Cardiac fibroblast (primary cell): ENCODE measurements around the gene HS6ST3.

Experiments used
- DNase-seq, 2 donors: peaks; one replicate each; pipeline versions ENCODE4 v3.0.0 to v3.0.0-alpha.2; 2010; ENCODE audit warnings: low read depth in 2 of 2
- H3K4me3 ChIP-seq, 2 donors: replicated peaks in 1 of 2; 1 replicate in 1 of 2; 2 replicates in 1 of 2; pipeline ENCODE4 v1.5.1; 2011; ENCODE audit warnings: low read depth in 2 of 2, low read length in 2 of 2, mild to moderate bottlenecking in 2 of 2, moderate library complexity in 1 of 2
- TF ChIP-seq, protein P1 (sequence below): IDR thresholded peaks from one replicate; pipeline ENCODE4 v1.5.1; 2011; ENCODE audit warnings: low read depth, mild to moderate bottlenecking, low read length, inconsistent platforms

Gene HS6ST3

DNA sequence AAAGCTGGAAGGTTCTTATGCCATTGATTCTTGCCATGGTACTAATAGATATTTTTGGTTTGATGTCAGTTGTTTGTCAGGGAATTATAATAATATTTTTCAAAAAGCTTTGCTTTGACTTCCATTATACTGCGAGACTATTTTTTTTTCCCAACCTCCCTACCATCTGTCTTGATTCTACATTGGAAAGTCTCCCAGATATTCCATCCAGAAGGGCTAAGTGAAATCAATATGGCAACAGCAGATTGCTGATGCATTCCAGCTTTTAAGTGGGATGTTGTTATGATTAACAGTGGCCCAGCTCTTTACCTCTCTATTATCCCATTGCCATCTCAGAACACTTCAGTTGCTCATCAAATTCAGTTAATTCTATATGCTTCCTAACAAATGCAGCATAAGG is 657.0 kb downstream of the HS6ST3 start:
- DNase-seq = no peak
- no peak overlapping the region for H3K4me3 ChIP-seq
- TF ChIP-seq, protein P1, sequence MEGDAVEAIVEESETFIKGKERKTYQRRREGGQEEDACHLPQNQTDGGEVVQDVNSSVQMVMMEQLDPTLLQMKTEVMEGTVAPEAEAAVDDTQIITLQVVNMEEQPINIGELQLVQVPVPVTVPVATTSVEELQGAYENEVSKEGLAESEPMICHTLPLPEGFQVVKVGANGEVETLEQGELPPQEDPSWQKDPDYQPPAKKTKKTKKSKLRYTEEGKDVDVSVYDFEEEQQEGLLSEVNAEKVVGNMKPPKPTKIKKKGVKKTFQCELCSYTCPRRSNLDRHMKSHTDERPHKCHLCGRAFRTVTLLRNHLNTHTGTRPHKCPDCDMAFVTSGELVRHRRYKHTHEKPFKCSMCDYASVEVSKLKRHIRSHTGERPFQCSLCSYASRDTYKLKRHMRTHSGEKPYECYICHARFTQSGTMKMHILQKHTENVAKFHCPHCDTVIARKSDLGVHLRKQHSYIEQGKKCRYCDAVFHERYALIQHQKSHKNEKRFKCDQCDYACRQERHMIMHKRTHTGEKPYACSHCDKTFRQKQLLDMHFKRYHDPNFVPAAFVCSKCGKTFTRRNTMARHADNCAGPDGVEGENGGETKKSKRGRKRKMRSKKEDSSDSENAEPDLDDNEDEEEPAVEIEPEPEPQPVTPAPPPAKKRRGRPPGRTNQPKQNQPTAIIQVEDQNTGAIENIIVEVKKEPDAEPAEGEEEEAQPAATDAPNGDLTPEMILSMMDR = no peak

DNA sequence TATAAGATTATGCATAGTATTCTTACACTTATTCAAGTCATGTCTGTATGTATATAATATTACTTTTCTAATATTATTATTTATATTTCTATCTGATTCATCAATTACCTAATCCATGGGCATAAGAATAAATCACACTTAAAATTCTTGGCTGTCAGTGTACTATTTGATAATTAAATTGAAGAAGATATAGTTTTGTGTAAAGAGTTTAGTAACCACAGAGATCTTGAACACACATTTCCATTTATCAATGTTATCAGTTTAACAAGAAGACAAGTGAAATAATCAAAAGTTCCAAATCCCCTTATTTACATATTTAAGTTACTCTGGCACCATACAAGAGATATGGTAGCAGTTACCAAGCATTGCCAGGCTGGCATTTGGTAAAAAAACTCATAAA is 659.9 kb downstream of the HS6ST3 start:
- H3K4me3 ChIP-seq = no peak overlapping the region
- TF ChIP-seq, protein P1 = no peak
- no peak for DNase-seq

DNA sequence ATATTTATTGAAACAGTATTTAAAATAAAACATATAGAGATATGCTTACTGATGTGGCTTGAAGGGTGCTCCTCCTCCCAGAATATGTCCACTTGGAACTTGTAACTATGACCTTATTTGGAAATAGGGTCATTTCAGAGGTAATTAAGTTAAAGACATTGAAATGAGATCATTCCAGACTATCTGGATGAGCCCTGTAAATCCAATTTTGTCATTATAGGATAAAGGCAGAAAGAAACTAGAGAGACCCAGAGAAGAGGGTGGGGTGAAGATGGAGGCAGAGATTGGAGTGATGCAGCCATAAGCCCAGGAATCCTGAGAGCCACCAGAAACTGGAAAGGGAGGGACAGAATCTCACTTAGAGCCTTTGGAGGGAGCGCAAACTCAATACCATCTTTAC is 661.2 kb downstream of the HS6ST3 start:
- no peak overlapping the region for H3K4me3 ChIP-seq
- TF ChIP-seq, protein P1 = no peak
- no peak for DNase-seq

DNA sequence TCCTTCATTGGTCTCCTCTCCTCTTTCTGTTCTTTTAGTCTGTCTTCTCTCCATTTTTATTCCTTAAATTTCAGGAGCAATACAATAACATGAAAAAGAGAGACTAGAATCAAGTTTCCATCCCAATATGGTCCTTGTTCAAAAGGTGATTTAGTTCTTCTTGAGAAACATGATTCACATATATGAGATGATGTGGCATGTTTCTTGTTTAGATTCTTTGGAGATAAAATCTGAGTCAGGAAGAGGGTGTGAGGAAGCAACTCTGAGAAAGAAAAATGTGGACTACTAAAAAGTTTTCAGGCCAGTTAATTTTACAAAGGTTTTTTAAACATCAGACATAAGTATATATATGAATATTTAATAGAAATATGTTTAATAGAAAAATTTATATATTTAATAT is 673.0 kb downstream of the HS6ST3 start:
- peak in 1 of 2 donors; percentile 43 for DNase-seq
- TF ChIP-seq, protein P1 = no peak
- no peak overlapping the region for H3K4me3 ChIP-seq

DNA sequence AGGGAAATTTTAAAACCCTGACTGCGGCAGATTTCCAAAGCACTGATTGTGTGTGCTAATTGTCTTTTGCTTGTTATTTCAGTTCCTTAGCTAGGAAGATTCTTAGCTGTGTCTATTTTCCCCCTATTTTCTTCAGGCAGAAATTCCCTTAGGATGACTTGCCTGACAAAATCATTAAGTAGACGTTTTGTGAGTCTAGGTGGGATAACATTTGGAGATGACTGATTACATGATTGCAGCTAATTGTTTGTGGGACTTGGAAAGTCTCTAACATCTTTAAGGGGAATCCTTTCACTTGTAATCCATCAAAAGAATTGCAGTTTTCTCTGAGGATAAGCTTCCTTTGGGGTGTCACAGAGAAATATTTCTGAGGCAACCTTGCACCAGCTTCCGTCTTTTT is 676.4 kb downstream of the HS6ST3 start:
- H3K4me3 ChIP-seq = no peak overlapping the region
- TF ChIP-seq, protein P1 = no peak
- DNase-seq = no peak

DNA sequence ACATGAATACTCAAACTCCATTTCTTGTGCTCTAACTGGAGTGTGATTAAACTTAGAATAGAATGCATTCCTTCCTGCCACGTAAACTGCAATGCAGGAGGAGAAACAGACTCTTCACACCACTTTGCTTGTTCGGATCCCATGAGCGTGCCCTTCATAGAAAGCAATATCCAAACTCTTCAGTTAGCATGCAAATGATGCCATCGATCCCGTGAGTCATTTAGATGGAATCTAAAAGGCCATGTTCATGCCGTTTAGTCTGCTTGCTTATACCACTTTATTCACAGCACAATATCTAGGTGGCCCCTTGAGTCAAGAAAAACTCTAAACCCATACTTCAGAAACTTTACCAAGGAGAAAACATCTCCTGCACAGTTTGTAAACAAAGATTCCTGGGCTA is 678.6 kb downstream of the HS6ST3 start:
- no peak overlapping the region for H3K4me3 ChIP-seq
- DNase-seq = peak in 1 of 2 donors; percentile 37
- TF ChIP-seq, protein P1 = no peak

DNA sequence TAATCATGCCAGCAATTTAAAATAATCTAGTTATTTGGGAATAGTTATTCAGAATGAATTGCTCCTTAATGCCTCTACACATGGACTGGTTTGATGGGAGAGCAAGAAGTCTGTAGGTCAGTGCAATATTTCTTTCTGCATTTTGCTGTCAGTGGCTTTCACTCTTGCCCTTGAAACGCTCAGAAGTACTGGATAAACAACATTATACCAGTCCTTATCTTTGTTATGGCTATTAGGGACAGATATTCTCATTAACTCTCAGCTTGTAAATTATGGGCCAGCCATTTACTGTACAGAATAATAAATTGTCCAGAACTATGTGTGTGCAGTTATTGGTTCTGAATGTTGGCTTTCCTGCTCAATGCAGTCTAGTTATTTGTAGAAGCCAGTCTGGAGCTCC is 680.0 kb downstream of the HS6ST3 start:
- no peak for DNase-seq
- TF ChIP-seq, protein P1 = no peak
- no peak overlapping the region for H3K4me3 ChIP-seq
